H1 (cell line): ENCODE measurements around the gene TBX2. TPM values are rescaled to one million over a fixed set of nuclear protein-coding genes. Genes with fewer than 3 reads are reported as not detected.

Experiments
- CTCF ChIA-PET: fragments of 300-600 bp; sonication (Branson Sonifier 250); formaldehyde crosslinking; loops from one replicate; lab custom pipeline; 2021; ENCODE audit not compliant: partially characterized antibody; lab: Charles Lee
- POLR2A ChIA-PET: fragments of 300-600 bp; sonication (Branson Sonifier 250); formaldehyde crosslinking; loops from one replicate; lab custom pipeline; 2021; ENCODE audit warnings: inconsistent platforms; ENCODE audit not compliant: partially characterized antibody; lab: Charles Lee
- DNase-seq, 2 experiments: peaks; one replicate each; pipeline versions ENCODE4 v3.0.0 to v3.0.0-alpha.2; 2010 to 2022; ENCODE audit warnings: low spot score in 2 of 2, low read depth in 1 of 2, mixed read lengths in 1 of 2
- FAIRE-seq: peaks from 2 replicates; lab custom pipeline; 2011; peaks lifted over from hg19 to GRCh38; lab: Jason Lieb, UNC
- H2AFZ ChIP-seq: 2 replicates; pipeline ENCODE4 v1.8.1; 2012; ENCODE audit warnings: low read length, inconsistent platforms
- H2AK5ac ChIP-seq: 2 replicates; pipeline ENCODE4 v1.6.1; 2013; ENCODE audit warnings: low read depth, low read length
- H2BK120ac ChIP-seq: replicated peaks from 2 replicates; pipeline ENCODE3; 2013; ENCODE audit warnings: low read depth, low read length, inconsistent platforms
- H2BK12ac ChIP-seq: 2 replicates; pipeline ENCODE4 v1.6.1; 2013; ENCODE audit warnings: low read depth, low read length
- H2BK15ac ChIP-seq: 2 replicates; pipeline ENCODE4 v1.6.1; 2013; ENCODE audit warnings: low read length
- H2BK20ac ChIP-seq: 2 replicates; pipeline ENCODE4 v1.6.1; 2013; ENCODE audit warnings: low read length
- H2BK5ac ChIP-seq: 2 replicates; pipeline ENCODE4 v1.6.1; 2013; ENCODE audit warnings: low read depth, low read length
- H3K14ac ChIP-seq: 2 replicates; pipeline ENCODE4 v1.6.1; 2013; ENCODE audit warnings: inconsistent platforms; ENCODE audit not compliant: insufficient read length
- H3K18ac ChIP-seq: 2 replicates; pipeline ENCODE4 v1.6.1; 2013; ENCODE audit warnings: low read length; ENCODE audit errors: extremely low read depth
- H3K23ac ChIP-seq: 2 replicates; pipeline ENCODE4 v1.6.1; 2013; ENCODE audit warnings: inconsistent platforms; ENCODE audit not compliant: insufficient read length
- H3K23me2 ChIP-seq: 2 replicates; pipeline ENCODE4 v1.6.1; 2013; ENCODE audit warnings: low read depth, low read length
- H3K27ac ChIP-seq: 2 replicates; pipeline ENCODE4 v1.6.1; 2011; ENCODE audit warnings: low read depth, low read length, inconsistent platforms
- H3K27me3 ChIP-seq, 4 experiments: replicated peaks in 1 of 4; 1 replicate in 1 of 4; 2 replicates in 3 of 4; pipeline versions ENCODE4 v1.6.1 to v1.8.1; 2011 to 2013; ENCODE audit warnings: low read length in 3 of 4, mild to moderate bottlenecking in 3 of 4, inconsistent platforms in 2 of 4, mixed read lengths in 2 of 4, moderate library complexity in 1 of 4; ENCODE audit not compliant: control insufficient read depth in 3 of 4, insufficient read depth in 3 of 4; ENCODE audit errors: extremely low read depth in 1 of 4
- H3K36me3 ChIP-seq, 4 experiments: 2 replicates each; pipeline versions ENCODE4 v1.6.1 to v1.8.1; 2011 to 2013; ENCODE audit warnings: mild to moderate bottlenecking in 4 of 4, low read length in 3 of 4, moderate library complexity in 2 of 4, control low read depth in 1 of 4, inconsistent platforms in 1 of 4; ENCODE audit not compliant: insufficient read depth in 4 of 4, control insufficient read depth in 2 of 4
- H3K4ac ChIP-seq: replicated peaks from 2 replicates; pipeline ENCODE3; 2013; ENCODE audit warnings: low read length, low read depth, mixed read lengths, inconsistent platforms; ENCODE audit not compliant: insufficient read length
- H3K4me1 ChIP-seq, 4 experiments: replicated peaks in 1 of 4; 1 replicate in 1 of 4; 2 replicates in 3 of 4; pipeline versions ENCODE4 v1.6.1 to v1.8.1; 2011 to 2013; ENCODE audit warnings: low read length in 3 of 4, inconsistent platforms in 2 of 4, mixed read lengths in 1 of 4; ENCODE audit not compliant: insufficient read depth in 4 of 4, control insufficient read depth in 3 of 4
- H3K4me2 ChIP-seq, 2 experiments: 2 replicates each; pipeline versions ENCODE4 v1.6.1 to v1.8.1; 2011 to 2013; ENCODE audit warnings: low read depth in 2 of 2, low read length in 2 of 2, control low read depth in 1 of 2, inconsistent platforms in 1 of 2, mild to moderate bottlenecking in 1 of 2; ENCODE audit not compliant: insufficient read depth in 1 of 2
- H3K4me3 ChIP-seq, 4 experiments: fragments of 200-600, 300-600 bp in 1 of 4; sonication (generic), shearing (Covaris generic), sonication (Bioruptor Twin) in 1 of 4; 2 replicates each; pipeline versions ENCODE4 v1.5.1 to v1.8.1; 2011 to 2016; ENCODE audit warnings: low read length in 4 of 4, low read depth in 3 of 4, control low read depth in 2 of 4, inconsistent platforms in 2 of 4, mild to moderate bottlenecking in 2 of 4, mixed read lengths in 1 of 4, moderate library complexity in 1 of 4; ENCODE audit not compliant: insufficient read depth in 2 of 4; ENCODE audit errors: extremely low read depth in 1 of 4
- H3K56ac ChIP-seq: replicated peaks from 2 replicates; pipeline ENCODE3; 2013; ENCODE audit warnings: low read depth, mild to moderate bottlenecking, mixed read lengths, low read length, inconsistent platforms; ENCODE audit not compliant: insufficient read length
- H3K79me1 ChIP-seq: 2 replicates; pipeline ENCODE4 v1.6.1; 2013; ENCODE audit warnings: low read depth, low read length, control low read depth
- H3K79me2 ChIP-seq, 2 experiments: 2 replicates each; pipeline versions ENCODE4 v1.6.1 to v1.8.1; 2012 to 2013; ENCODE audit warnings: low read length in 2 of 2, mild to moderate bottlenecking in 2 of 2, inconsistent platforms in 1 of 2; ENCODE audit not compliant: insufficient read depth in 2 of 2, control insufficient read depth in 1 of 2
- H3K9ac ChIP-seq, 4 experiments: replicated peaks in 1 of 4; 1 replicate in 1 of 4; 2 replicates in 3 of 4; pipeline versions ENCODE4 v1.6.1 to v1.8.1; 2011 to 2013; ENCODE audit warnings: low read depth in 3 of 4, low read length in 3 of 4, control low read depth in 2 of 4, mild to moderate bottlenecking in 2 of 4, moderate library complexity in 2 of 4, inconsistent platforms in 1 of 4; ENCODE audit errors: extremely low read depth in 1 of 4
- H3K9me3 ChIP-seq, 2 experiments: 2 replicates each; pipeline versions ENCODE4 v1.6.1 to v1.8.1; 2012 to 2013; ENCODE audit warnings: mild to moderate bottlenecking in 2 of 2, moderate library complexity in 2 of 2, control low read depth in 1 of 2, inconsistent platforms in 1 of 2, low read depth in 1 of 2, low read length in 1 of 2, mixed read lengths in 1 of 2; ENCODE audit not compliant: insufficient read depth in 2 of 2
- H4K20me1 ChIP-seq, 2 experiments: replicated peaks in 1 of 2; 2 replicates each; pipeline versions ENCODE3 to v1.8.1; 2011 to 2013; ENCODE audit warnings: inconsistent platforms in 2 of 2, low read length in 2 of 2, mild to moderate bottlenecking in 1 of 2; ENCODE audit not compliant: insufficient read depth in 2 of 2, control insufficient read depth in 1 of 2
- H4K5ac ChIP-seq: 2 replicates; pipeline ENCODE4 v1.6.1; 2013; ENCODE audit warnings: low read length, low read depth, mixed read lengths, inconsistent platforms; ENCODE audit not compliant: insufficient read length
- H4K8ac ChIP-seq: 2 replicates; pipeline ENCODE4 v1.8.0; 2013; ENCODE audit warnings: mild to moderate bottlenecking, moderate library complexity, low read length, inconsistent platforms; ENCODE audit not compliant: insufficient read depth; ENCODE audit errors: extremely low read depth
- H4K91ac ChIP-seq: replicated peaks from 2 replicates; pipeline ENCODE3; 2013; ENCODE audit warnings: low read length, mixed read lengths, inconsistent platforms; ENCODE audit not compliant: insufficient read length
- FOSL1 ChIP-seq: IDR thresholded peaks from 2 replicates; pipeline ENCODE4 v1.6.1; 2011; ENCODE audit warnings: mild to moderate bottlenecking, low read depth, low read length, moderate library complexity; ENCODE audit not compliant: insufficient read depth
- SIRT6 ChIP-seq: IDR thresholded peaks from one replicate; pipeline ENCODE4 v1.7.1; 2012; ENCODE audit warnings: low read length, inconsistent platforms
- SIX5 ChIP-seq: IDR thresholded peaks from 2 replicates; pipeline ENCODE4 v1.6.1; 2011; ENCODE audit warnings: mild to moderate bottlenecking, low read depth, low read length
- TAF1 ChIP-seq: IDR thresholded peaks from 2 replicates; pipeline ENCODE4 v1.6.1; 2011; ENCODE audit warnings: mild to moderate bottlenecking, low read depth, low read length
- TBP ChIP-seq: IDR thresholded peaks from 2 replicates; pipeline ENCODE4 v1.6.1; 2011; ENCODE audit warnings: low read depth, low read length, improper control_type of control experiment
- WGBS, 2 experiments: shearing (Covaris generic) in 1 of 2; methylation state at CpG; one replicate each; pipeline versions ENCODE4 v1.1.6 to v1.1.7; 2013 to 2015; ENCODE audit warnings: low lambda C conversion rate in 2 of 2, mixed read lengths in 2 of 2, inconsistent platforms in 1 of 2, low coverage in 1 of 2, missing lambda C conversion rate in 1 of 2; ENCODE audit not compliant: insufficient replicate concordance in 2 of 2, insufficient coverage in 1 of 2, insufficient read length in 1 of 2; ENCODE audit errors: extremely low coverage in 1 of 2, missing lambda C conversion rate in 1 of 2; 5-methylcytosine and 5-hydroxymethylcytosine counted together
- polyA plus RNA-seq, 7 experiments: library from polyadenylated mRNA; depleted of rRNA in 3 of 7; stranded (reverse) in 5 of 7; unstranded in 2 of 7; fragments of >200 nt in 5 of 7; fragments of 200-250 nt in 2 of 7; gene quantifications; 1 replicate in 5 of 7; 2 replicates in 1 of 7; 4 replicates in 1 of 7; pipeline versions ENCODE4 v1.2.1 to v1.2.3, GENCODE V29; 2011 to 2013; ENCODE audit warnings: missing spikeins in 2 of 7, mixed read lengths in 2 of 7
- total RNA-seq: library from RNA; stranded (reverse); fragmentation: NEBNext Ultra II Directional; extraction: Animal tissue kit (Norgen Biotek cat#: 25700); gene quantifications from 2 replicates; pipeline ENCODE4 v1.2.1, GENCODE V29; 2021

Gene TBX2
- total and polyA plus RNA-seq, 2 of the 8 experiments (the other 6 are each of a cell fraction or from before 2014, with no cell fraction given), result not detected

- TF ChIP-seq SIRT6 (no peak), FOSL1 (no peak), TBP (no peak), TAF1 (no peak), SIX5 (no peak)
- TF ChIP-seq, all 59 proteins: peak for 0
- H2BK120ac ChIP-seq, result no peak overlapping the region
- ChIA-PET CTCF (interaction anchor here (0.6 to 1.8 kb wide), 12 partner anchors 8 to 284 kb away, joined by 3 to 7 read pairs (median 3); no protein-coding TSS in a partner anchor), POLR2A (interaction anchor here (0.8 kb wide), 1 partner anchor 11 kb away, joined by 3 read pairs; no protein-coding TSS in a partner anchor)
- no peaks in the 10 kb centered on the region for H3K36me3 ChIP-seq
- no peaks in the 10 kb centered on the region for H3K9me3 ChIP-seq
- H3K23me2 ChIP-seq, result peaks cover 3% of the 10 kb centered on the region; the same call in 1 of the 2 replicates
- no peak for DNase-seq
- no peak overlapping the region for H3K9ac ChIP-seq
- H3K4me3 ChIP-seq, result no peak overlapping the region
- H3K4me2 ChIP-seq, result no peak overlapping the region
- 0 out of 2 replicates have a peak overlapping the region, but pooled peaks have one; percentile 56 for H2BK20ac ChIP-seq
- H3K56ac ChIP-seq, result no peak overlapping the region
- no peak for FAIRE-seq
- no peak overlapping the region for H2AFZ ChIP-seq
- 0 out of 2 replicates have a peak overlapping the region, but pooled peaks have one; percentile 41 for H2BK12ac ChIP-seq
- H2BK5ac ChIP-seq, result no peak overlapping the region
- peaks cover 0 to 13% (median 8%) of the 10 kb centered on the region in 4 experiments; a peak in 4 of 7 replicates for H3K4me1 ChIP-seq
- no peak overlapping the region for H4K91ac ChIP-seq
- H3K14ac ChIP-seq, result no peak overlapping the region
- H3K79me1 ChIP-seq, result no peaks in the 10 kb centered on the region
- H3K27ac ChIP-seq, result no peak overlapping the region
- no peak overlapping the region for H3K4ac ChIP-seq
- no peak overlapping the region for H3K23ac ChIP-seq
- 89% methylated on average over 5 of the region's 5 CpGs; no CpG with 5 or more reads in 1 of the 2 experiments for WGBS, 2 experiments
- H2AK5ac ChIP-seq, result no peak overlapping the region
- H3K18ac ChIP-seq, result no peak overlapping the region
- H2BK15ac ChIP-seq, result peak overlapping the region; percentile 6; the same call in 1 of the 2 replicates
- H4K8ac ChIP-seq, result no peak overlapping the region
- H4K20me1 ChIP-seq, result no peaks in the 10 kb centered on the region
- H3K27me3 ChIP-seq, result no peaks in the 10 kb centered on the region
- H4K5ac ChIP-seq, result no peak overlapping the region
- H3K79me2 ChIP-seq, result no peaks in the 10 kb centered on the region
Measured at GRCh38 chr17:61351745-61352407, 47.8 kb upstream of the TBX2 start.
